Fibroblast of mammary gland (primary cell): ENCODE results near the gene BOK.

Source experiments
- DNase-seq: peaks from one replicate; pipeline ENCODE4 v3.0.0-alpha.2; 2010; ENCODE audit warnings: low read depth
- H3K4me3 ChIP-seq: 2 replicates; pipeline ENCODE4 v1.5.1; 2011; ENCODE audit warnings: low read depth, mild to moderate bottlenecking, low read length, moderate library complexity; ENCODE audit not compliant: control insufficient read depth
- TF ChIP-seq, protein P1 (sequence below): conservative IDR thresholded peaks from 2 replicates; pipeline ENCODE4 v1.5.1; 2011; ENCODE audit warnings: low read depth, low read length, inconsistent platforms; ENCODE audit not compliant: control insufficient read depth, insufficient read depth

The BOK gene

DNA sequence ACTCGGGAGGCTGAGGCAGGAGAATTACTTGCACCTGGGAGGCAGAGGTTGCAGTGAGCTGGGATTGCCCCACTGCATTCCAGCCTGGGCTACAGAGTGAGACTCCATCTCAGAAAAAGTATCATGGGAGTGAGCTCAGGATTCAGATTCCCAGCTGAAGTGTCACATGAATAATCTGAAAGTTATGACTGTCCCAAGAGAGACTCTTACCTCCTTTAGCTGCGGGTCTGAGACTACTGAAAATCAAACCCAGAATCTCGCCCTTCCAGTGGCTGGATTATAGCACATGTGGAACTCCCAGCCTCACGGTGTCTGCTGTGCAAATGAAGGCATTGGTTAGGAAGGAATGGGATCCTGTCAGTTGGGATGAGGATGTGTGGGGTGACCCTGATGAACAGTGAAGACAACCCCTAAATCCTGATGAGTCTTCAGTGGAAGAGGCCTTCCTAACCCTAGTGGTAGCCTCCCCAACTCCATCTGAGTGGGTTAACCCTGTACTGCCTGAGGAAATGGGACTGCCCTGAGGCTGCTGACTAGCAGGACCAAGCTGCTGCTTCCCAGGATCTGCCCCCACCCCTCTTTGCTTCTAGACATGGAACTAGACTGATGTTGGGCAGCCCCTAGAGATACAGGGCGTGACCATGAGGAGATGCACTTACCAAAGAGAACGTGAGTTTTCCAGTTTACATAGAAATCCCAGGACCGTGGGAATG lies 16.5 kb downstream of the BOK start:
- no peak for DNase-seq
- H3K4me3 ChIP-seq: no peak overlapping the region
- TF ChIP-seq, protein P1, sequence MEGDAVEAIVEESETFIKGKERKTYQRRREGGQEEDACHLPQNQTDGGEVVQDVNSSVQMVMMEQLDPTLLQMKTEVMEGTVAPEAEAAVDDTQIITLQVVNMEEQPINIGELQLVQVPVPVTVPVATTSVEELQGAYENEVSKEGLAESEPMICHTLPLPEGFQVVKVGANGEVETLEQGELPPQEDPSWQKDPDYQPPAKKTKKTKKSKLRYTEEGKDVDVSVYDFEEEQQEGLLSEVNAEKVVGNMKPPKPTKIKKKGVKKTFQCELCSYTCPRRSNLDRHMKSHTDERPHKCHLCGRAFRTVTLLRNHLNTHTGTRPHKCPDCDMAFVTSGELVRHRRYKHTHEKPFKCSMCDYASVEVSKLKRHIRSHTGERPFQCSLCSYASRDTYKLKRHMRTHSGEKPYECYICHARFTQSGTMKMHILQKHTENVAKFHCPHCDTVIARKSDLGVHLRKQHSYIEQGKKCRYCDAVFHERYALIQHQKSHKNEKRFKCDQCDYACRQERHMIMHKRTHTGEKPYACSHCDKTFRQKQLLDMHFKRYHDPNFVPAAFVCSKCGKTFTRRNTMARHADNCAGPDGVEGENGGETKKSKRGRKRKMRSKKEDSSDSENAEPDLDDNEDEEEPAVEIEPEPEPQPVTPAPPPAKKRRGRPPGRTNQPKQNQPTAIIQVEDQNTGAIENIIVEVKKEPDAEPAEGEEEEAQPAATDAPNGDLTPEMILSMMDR: no peak

DNA sequence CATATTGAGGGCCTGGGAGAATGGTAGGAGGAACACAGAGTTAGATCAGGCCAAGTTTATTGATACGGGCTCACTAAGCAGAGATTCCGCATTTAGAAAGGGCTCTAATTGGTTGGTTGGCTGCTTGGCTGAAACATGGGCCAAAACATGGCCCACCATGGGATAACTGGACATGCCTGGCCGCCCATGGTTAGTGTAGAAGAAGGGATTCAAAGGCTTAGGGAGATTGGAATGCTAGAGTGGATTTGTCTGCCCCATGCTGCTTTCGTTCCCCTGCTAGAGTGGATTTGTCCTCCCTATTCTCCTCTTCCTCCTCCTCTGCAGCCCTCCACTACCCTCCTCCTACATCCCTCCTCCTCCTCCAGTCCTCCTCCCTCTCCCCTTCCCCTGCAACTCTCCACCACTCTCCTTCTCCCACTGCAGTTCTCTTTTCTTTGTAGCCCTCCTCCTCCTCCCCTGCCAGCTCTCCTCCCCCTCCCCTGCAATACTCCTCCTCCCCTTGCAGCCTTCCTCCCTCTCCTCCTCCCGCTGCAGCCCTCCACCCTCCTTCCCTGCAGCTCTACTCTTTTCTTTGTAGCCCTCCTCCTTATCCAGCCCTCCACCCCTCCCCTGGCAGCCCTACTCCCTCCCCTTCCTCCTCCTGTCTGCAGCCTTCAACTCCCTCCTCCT lies 17.2 kb downstream of the BOK start:
- DNase-seq: no peak
- no peak overlapping the region for H3K4me3 ChIP-seq
- TF ChIP-seq, protein P1: no peak

DNA sequence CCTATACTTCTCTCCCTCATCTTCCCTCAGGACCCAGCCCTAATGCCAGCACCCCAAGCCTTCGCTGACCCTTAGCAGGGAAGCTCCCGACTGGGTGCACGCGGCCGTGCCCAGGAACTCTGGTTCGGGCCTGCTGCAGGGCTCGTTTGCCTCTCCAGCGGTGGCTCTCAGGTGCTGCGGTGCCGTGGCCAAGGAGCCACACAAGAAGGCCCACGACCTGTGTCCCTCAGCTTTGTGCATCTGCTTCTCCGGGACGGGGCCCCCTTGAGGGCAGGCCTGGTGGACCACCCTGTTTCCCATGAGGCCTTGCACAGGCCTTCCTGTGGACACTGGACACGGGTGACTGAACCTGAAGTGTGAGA lies 17.7 kb downstream of the BOK start:
- no peak overlapping the region for H3K4me3 ChIP-seq

DNA sequence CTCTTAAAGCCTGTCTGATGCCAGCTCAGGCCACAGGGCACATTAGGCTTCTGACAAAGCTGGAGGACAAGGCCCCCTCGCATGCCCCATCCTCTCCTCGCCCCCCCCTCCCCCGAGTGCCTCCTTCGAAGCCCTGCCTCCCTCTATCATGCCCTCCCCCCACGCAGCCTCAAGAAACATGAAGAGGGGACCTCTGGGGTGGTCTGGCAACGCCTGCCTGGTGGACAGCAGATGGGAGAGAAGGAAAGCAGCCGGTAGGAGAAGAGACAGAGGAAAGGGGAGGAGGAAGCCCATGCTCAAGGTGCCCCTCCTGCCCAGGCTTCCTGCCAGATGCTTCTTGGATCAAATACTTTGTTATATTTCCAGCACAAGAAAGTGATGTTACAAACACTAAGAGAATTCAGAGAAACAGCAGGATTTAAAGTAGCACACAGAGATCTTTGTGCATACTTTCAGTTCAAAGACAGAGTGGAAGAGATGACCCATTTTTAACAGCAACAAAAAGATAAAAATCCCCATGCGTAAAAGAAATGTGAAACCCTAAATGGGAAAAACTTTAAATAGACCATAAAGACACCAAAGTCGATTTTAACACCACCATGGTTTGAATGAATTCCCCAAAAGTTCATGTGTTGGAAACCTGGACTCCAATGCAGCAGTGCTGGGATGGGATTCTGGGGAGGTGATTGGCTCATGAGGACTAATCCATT lies 19.0 kb downstream of the BOK start:
- no peak overlapping the region for H3K4me3 ChIP-seq
- TF ChIP-seq, protein P1: no peak
- no peak for DNase-seq

More for the DNA sequence above, 17.7 kb downstream of the BOK start:
- DNase-seq: no peak
- TF ChIP-seq, protein P1: no peak

DNA sequence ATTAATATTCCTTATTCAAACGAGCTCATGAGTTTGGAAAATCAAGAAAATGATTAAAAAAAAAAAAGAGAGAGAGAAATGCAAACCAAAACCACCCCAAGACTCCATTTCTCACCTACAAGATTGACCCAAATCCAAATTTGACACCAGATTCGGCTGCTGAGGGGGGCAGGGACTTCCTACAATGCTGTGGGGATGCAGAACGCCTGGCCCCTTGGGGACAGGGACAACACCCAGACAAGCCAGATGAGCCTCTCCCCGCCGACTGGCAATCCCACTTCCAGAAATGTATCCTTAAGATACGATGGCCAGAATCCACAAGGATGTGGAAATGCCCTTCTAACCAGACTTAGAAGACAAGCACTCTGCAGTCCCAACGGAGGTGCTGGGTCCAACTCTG lies 20.7 kb downstream of the BOK start:
- TF ChIP-seq, protein P1: no peak
- H3K4me3 ChIP-seq: no peak overlapping the region
- DNase-seq: no peak

DNA sequence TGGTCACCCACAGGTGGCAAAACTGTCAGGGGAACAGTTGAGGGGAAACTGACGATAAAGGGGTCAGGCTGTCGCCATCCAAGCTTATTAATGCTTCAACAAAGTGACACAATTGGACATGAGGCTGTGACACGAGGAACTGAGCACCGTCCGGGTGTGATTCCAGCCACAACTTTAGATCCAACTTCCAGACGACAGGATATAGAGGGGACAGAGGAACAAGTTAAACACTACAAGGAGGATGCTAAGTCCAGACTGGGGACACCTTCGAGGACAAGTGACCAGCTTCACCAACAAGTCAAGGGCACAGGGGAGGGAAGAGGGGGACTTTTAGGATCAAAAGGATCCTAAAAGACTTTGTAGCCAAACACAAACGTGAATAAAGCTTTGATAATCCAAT lies 23.8 kb downstream of the BOK start:
- no peak overlapping the region for H3K4me3 ChIP-seq
- DNase-seq: no peak
- TF ChIP-seq, protein P1: no peak
